Loucy (cell line): Measurements from ENCODE around the gene IRAG1.
A peak's percentile ranks its signal among the peaks of the same experiment; 100 is the strongest.

Experiments
- H2AFZ ChIP-seq: fragments of 200-600 bp; sonication (generic); 2 replicates; pipeline ENCODE4 v1.6.0; 2016; ENCODE audit warnings: antibody characterized with exemption, mild to moderate bottlenecking, low read length, moderate library complexity
- H3F3A ChIP-seq: fragments of 200-600 bp; 2 replicates; pipeline ENCODE4 v1.6.0; 2016; ENCODE audit warnings: antibody characterized with exemption, low read depth, mild to moderate bottlenecking
- H3K27me3 ChIP-seq: fragments of 200-600 bp; sonication (generic); 2 replicates; pipeline ENCODE4 v1.6.1; 2014; ENCODE audit warnings: low read length, mild to moderate bottlenecking; ENCODE audit not compliant: insufficient read depth, poor library complexity, severe bottlenecking
- H3K36me3 ChIP-seq: fragments of 200-600 bp; sonication (generic); 2 replicates; pipeline ENCODE4 v1.6.1; 2016; ENCODE audit warnings: low read length; ENCODE audit not compliant: insufficient read depth
- H3K4me1 ChIP-seq: fragments of 200-600 bp; sonication (generic); 2 replicates; pipeline ENCODE4 v1.5.1; 2014; ENCODE audit warnings: low read length, mild to moderate bottlenecking; ENCODE audit not compliant: insufficient read depth, poor library complexity, severe bottlenecking
- H3K4me2 ChIP-seq: fragments of 200-600 bp; sonication (generic); 2 replicates; pipeline ENCODE4 v1.6.0; 2014; ENCODE audit warnings: antibody characterized with exemption, low read length, low read depth, mild to moderate bottlenecking; ENCODE audit not compliant: poor library complexity, severe bottlenecking
- H3K4me3 ChIP-seq: fragments of 200-600 bp; sonication (generic); 2 replicates; pipeline ENCODE4 v1.5.1; 2014; ENCODE audit warnings: low read length, mild to moderate bottlenecking, mixed read lengths; ENCODE audit not compliant: poor library complexity, severe bottlenecking
- H3K79me2 ChIP-seq: fragments of 200-600 bp; sonication (generic); 2 replicates; pipeline ENCODE4 v1.6.1; 2014; ENCODE audit warnings: low read length; ENCODE audit not compliant: insufficient read depth
- H3K9ac ChIP-seq: fragments of 200-600 bp; sonication (generic); 2 replicates; pipeline ENCODE4 v1.6.0; 2014; ENCODE audit warnings: mild to moderate bottlenecking, low read depth, low read length, moderate library complexity; ENCODE audit not compliant: poor library complexity, severe bottlenecking
- H3K9me2 ChIP-seq: fragments of 200-600 bp; sonication (generic); replicated peaks from 2 replicates; pipeline ENCODE4 v1.6.1; 2016; ENCODE audit warnings: low read depth, low read length, mixed read lengths
- H3K9me3 ChIP-seq: fragments of 200-600 bp; sonication (generic); 2 replicates; pipeline ENCODE4 v1.6.1; 2014; ENCODE audit warnings: mild to moderate bottlenecking, antibody characterized with exemption, low read length, low read depth; ENCODE audit not compliant: insufficient read depth
- H4K20me1 ChIP-seq: fragments of 200-600 bp; sonication (generic); 2 replicates; pipeline ENCODE4 v1.6.0; 2014; ENCODE audit warnings: antibody characterized with exemption, low read length, mild to moderate bottlenecking; ENCODE audit not compliant: insufficient read depth, poor library complexity, severe bottlenecking
- EZH2phosphoT487 ChIP-seq: fragments of 200-600 bp; IDR thresholded peaks from 2 replicates; pipeline ENCODE4 v1.6.1; 2018; ENCODE audit warnings: antibody characterized with exemption, mild to moderate bottlenecking, moderate library complexity, borderline replicate concordance
- TF ChIP-seq, protein P1 (sequence below): fragments of 200-600 bp; sonication (generic); conservative IDR thresholded peaks from 2 replicates; pipeline ENCODE4 v1.5.1; 2014; ENCODE audit warnings: mild to moderate bottlenecking, antibody characterized with exemption, low read length

IRAG1 gene

DNA sequence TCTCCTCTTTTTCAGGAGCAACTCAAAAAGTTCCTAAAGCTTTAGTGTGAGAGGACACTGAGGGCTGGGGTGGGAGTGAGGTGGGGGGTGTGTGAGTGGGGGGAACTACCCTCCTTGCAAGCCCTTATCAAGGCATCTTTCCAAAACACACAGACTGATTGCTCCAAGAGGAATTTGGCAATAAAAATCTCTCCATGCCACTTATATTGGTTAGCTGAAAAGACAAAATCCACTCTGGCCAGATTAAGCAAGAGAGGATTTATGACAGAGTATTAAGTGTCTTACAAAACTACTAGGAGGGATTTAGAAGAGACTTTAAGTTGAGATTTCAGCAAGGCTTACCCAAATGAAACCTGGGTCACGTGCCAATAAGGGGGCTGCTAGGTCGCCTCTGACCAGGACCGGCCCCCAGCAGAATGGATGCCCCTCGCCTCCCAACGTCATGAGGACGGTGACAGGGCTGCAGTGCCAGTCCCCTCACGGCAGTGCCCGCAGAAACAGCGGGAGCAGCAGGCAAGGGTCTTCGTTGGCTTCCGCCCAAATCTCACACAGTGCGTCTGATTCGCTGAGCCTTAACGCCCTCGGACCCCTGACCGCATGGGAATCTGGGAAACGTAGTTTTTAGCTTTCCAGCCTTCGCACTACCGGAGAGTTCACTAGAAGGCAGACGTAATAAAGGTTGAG, 35.4 kb upstream of the IRAG1 start:
- Histone ChIP-seq H3K4me3 (no peak overlapping the region), H3K27me3 (no peaks in the 10 kb centered on the region), H2AFZ (no peak overlapping the region), H3K9me2 (no peaks in the 10 kb centered on the region), H3K9ac (no peak overlapping the region), H3F3A (no peaks in the 10 kb centered on the region), H3K36me3 (no peaks in the 10 kb centered on the region), H4K20me1 (no peaks in the 10 kb centered on the region), H3K79me2 (no peaks in the 10 kb centered on the region), H3K4me1 (peaks cover 56% of the 10 kb centered on the region), H3K4me2 (no peak overlapping the region), H3K9me3 (0 out of 2 replicates have a peak, but pooled peaks cover 2% of the 10 kb centered on the region)
- no peak for TF ChIP-seq EZH2phosphoT487
- TF ChIP-seq, protein P1, sequence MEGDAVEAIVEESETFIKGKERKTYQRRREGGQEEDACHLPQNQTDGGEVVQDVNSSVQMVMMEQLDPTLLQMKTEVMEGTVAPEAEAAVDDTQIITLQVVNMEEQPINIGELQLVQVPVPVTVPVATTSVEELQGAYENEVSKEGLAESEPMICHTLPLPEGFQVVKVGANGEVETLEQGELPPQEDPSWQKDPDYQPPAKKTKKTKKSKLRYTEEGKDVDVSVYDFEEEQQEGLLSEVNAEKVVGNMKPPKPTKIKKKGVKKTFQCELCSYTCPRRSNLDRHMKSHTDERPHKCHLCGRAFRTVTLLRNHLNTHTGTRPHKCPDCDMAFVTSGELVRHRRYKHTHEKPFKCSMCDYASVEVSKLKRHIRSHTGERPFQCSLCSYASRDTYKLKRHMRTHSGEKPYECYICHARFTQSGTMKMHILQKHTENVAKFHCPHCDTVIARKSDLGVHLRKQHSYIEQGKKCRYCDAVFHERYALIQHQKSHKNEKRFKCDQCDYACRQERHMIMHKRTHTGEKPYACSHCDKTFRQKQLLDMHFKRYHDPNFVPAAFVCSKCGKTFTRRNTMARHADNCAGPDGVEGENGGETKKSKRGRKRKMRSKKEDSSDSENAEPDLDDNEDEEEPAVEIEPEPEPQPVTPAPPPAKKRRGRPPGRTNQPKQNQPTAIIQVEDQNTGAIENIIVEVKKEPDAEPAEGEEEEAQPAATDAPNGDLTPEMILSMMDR, result no peak

DNA sequence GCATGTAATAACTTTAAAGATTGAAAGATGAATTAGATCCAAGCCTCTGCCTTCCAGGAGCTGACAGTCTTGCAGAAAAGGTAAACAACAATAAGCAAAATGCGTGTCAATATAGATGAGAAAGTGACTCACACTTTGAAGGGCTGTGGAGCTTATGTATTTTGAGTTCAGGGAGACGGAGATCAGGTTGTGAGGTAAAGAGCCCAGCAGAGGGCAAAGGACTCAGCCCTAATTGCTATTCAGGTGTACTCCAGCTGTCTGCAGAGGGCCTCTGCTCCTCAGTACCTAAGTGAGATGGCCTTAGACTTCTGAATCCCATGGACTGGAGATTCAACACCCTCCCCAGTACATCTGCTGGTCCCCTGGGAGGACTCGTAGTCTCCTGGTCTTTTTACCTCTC, 34.6 kb upstream of the IRAG1 start:
- Histone ChIP-seq H3K27me3 (no peaks in the 10 kb centered on the region), H3K9me3 (0 out of 2 replicates have a peak, but pooled peaks cover 2% of the 10 kb centered on the region), H3K4me2 (no peak overlapping the region), H3K4me3 (no peak overlapping the region), H3F3A (no peaks in the 10 kb centered on the region), H3K36me3 (no peaks in the 10 kb centered on the region), H3K9ac (no peak overlapping the region), H4K20me1 (no peaks in the 10 kb centered on the region), H3K4me1 (peaks cover 62% of the 10 kb centered on the region), H3K9me2 (no peaks in the 10 kb centered on the region), H2AFZ (no peak overlapping the region), H3K79me2 (no peaks in the 10 kb centered on the region)
- TF ChIP-seq, protein P1, result peak; percentile 26; the same call in 1 of the 2 replicates
- no peak for TF ChIP-seq EZH2phosphoT487

DNA sequence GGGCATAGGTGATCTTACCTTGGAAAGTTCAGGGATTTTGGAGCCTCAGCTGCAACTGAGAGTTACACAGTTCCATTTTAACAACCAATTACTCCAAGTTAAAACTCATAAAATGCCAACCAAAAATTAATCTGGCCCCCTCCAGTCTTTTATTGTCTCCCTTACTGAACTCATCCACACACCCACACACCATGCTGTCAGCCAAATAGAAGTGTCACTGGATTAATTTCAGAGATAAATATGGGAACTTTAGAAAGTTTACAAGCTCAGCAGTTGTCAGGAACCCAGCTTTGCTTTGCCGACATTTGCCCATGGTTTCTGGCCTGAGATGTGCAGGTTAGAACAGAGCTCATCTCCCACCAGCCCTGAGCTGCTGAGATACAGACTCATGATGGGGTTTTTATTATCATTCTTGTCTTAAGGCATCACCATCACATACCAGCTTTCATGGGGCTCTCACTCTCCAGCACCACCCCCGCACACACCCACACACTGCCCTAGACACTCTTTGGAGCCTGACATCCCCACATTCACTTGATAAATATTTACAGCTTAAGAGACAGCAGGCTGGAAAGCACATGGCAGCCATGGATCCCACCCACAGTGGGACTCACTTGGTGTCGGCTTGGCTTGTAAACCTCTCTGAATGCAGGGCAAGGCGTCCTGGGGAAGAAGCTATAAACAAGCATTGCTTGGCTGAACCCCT, 33.7 kb upstream of the IRAG1 start:
- no peak overlapping the region for H3K9ac ChIP-seq
- H3K79me2 ChIP-seq, result no peaks in the 10 kb centered on the region
- no peak overlapping the region for H2AFZ ChIP-seq
- 0 out of 2 replicates have a peak, but pooled peaks cover 2% of the 10 kb centered on the region for H3K9me3 ChIP-seq
- TF ChIP-seq, protein P1, result no peak
- no peak for TF ChIP-seq EZH2phosphoT487
- H3K9me2 ChIP-seq, result no peaks in the 10 kb centered on the region
- H3K4me2 ChIP-seq, result no peak overlapping the region
- H3F3A ChIP-seq, result no peaks in the 10 kb centered on the region
- no peaks in the 10 kb centered on the region for H4K20me1 ChIP-seq
- peaks cover 64% of the 10 kb centered on the region for H3K4me1 ChIP-seq
- no peak overlapping the region for H3K4me3 ChIP-seq
- no peaks in the 10 kb centered on the region for H3K36me3 ChIP-seq
- no peaks in the 10 kb centered on the region for H3K27me3 ChIP-seq
